Body of pancreas (tissue), 4 donors: ENCODE results near the gene SIGLEC1.

Experiments used
- CTCF ChIP-seq, 7 experiments: fragments of 450-650 bp in 4 of 7; fragments of 200-600 bp in 3 of 7; sonication (generic) in 3 of 7; IDR thresholded peaks; one replicate each; pipeline ENCODE4 v1.5.1; 2016 to 2019; ENCODE audit warnings: antibody characterized with exemption in 7 of 7
- POLR2A ChIP-seq, 3 donors: fragments of 450-650 bp; IDR thresholded peaks; one replicate each; pipeline ENCODE4 v1.6.1; 2016; ENCODE audit warnings: antibody characterized with exemption in 3 of 3, mild to moderate bottlenecking in 2 of 3

GRCh38 chr20:3679749-3680700 is 32.4 kb downstream of the SIGLEC1 start:
- TF ChIP-seq POLR2A (IDR thresholded peaks at IDR 0.05) (no peak), CTCF (IDR thresholded peaks at IDR 0.05) (no peak)
